Bronchial epithelial cell (primary cell): ENCODE measurements around the gene E2F8. TPM values are rescaled to one million over a fixed set of nuclear protein-coding genes. Genes with fewer than 3 reads are reported as not detected.
"Not testable (repeated sequence)": the region's sequence is repeated elsewhere in the genome, so short reads cannot be mapped to it uniquely, and the experiment has no call there.

ENCODE experiments used
- DNase-seq: peaks from one replicate; pipeline ENCODE4 v3.0.0-alpha.2; 2010; ENCODE audit warnings: low read depth
- FAIRE-seq: peaks from 2 replicates; lab custom pipeline; 2011; peaks lifted over from hg19 to GRCh38; lab: Jason Lieb, UNC
- H3K27me3 ChIP-seq: 2 replicates; pipeline ENCODE4 v1.5.1; 2011; ENCODE audit warnings: low read length; ENCODE audit not compliant: control insufficient read depth, insufficient read depth
- H3K36me3 ChIP-seq: 2 replicates; pipeline ENCODE4 v1.5.1; 2011; ENCODE audit warnings: low read length; ENCODE audit not compliant: control insufficient read depth, insufficient read depth
- H3K4me3 ChIP-seq: 2 replicates; pipeline ENCODE4 v1.5.1; 2011; ENCODE audit warnings: mild to moderate bottlenecking, low read depth, low read length, control low read depth
- CTCF ChIP-seq: IDR thresholded peaks from 2 replicates; pipeline ENCODE4 v1.5.1; 2011; ENCODE audit warnings: mild to moderate bottlenecking, moderate library complexity, low read length, control low read depth, inconsistent platforms; ENCODE audit not compliant: insufficient read depth, severe bottlenecking
- total RNA-seq: library from RNA; depleted of rRNA; stranded (reverse); fragments of >200 nt; gene quantifications from 2 replicates; pipeline ENCODE4 v1.2.1, GENCODE V29; 2014

E2F8 gene
- total RNA-seq, 1 donor from 2014 or later: 0.26 TPM

- no peak for FAIRE-seq
- no peak for TF ChIP-seq CTCF
- peak; percentile 82 for DNase-seq
Measured at GRCh38 chr11:19275496-19275895, 34.8 kb upstream of the E2F8 start.

GRCh38 chr11:19273219-19273618 lies 32.5 kb upstream of the E2F8 start:
- not testable (repeated sequence) for DNase-seq, H3K27me3 ChIP-seq, H3K4me3 ChIP-seq, H3K36me3 ChIP-seq, FAIRE-seq

More at GRCh38 chr11:19275496-19275895, 34.8 kb upstream of the E2F8 start:
- Histone ChIP-seq H3K36me3 (no peaks in the 10 kb centered on the region), H3K4me3 (no peak overlapping the region), H3K27me3 (no peaks in the 10 kb centered on the region)

GRCh38 chr11:19268909-19269308 lies 28.2 kb upstream of the E2F8 start:
- peaks cover 3% of the 10 kb centered on the region for H3K27me3 ChIP-seq
- no peak for TF ChIP-seq CTCF
- H3K36me3 ChIP-seq: no peaks in the 10 kb centered on the region
- DNase-seq: no peak
- no peak for FAIRE-seq
- H3K4me3 ChIP-seq: no peak overlapping the region

- Histone ChIP-seq H3K4me3 (no peak overlapping the region), H3K27me3 (peaks cover 3% of the 10 kb centered on the region), H3K36me3 (no peaks in the 10 kb centered on the region)
- TF ChIP-seq CTCF: no peak
- FAIRE-seq (no peak), DNase-seq (no peak)
Measured at GRCh38 chr11:19267567-19267966, 26.8 kb upstream of the E2F8 start.

- FAIRE-seq (no peak), DNase-seq (no peak)
- Histone ChIP-seq H3K4me3 (no peak overlapping the region), H3K36me3 (no peaks in the 10 kb centered on the region), H3K27me3 (peaks cover 3% of the 10 kb centered on the region)
- TF ChIP-seq CTCF: no peak
Measured at GRCh38 chr11:19263333-19263732, 22.6 kb upstream of the E2F8 start.

- Histone ChIP-seq H3K4me3 (no peak overlapping the region), H3K27me3 (no peaks in the 10 kb centered on the region), H3K36me3 (no peaks in the 10 kb centered on the region)
- FAIRE-seq (no peak), DNase-seq (peak; percentile 57)
- TF ChIP-seq CTCF: peak; percentile 86
Measured at GRCh38 chr11:19259487-19260345, 19.0 kb upstream of the E2F8 start.
